ENCODE data around the gene HADH.
A peak's percentile ranks its signal among the peaks of the same experiment; 100 is the strongest.
"Not testable (repeated sequence)": the region's sequence is repeated elsewhere in the genome, so short reads cannot be mapped to it uniquely, and the experiment has no call there.

Gene HADH

DNA sequence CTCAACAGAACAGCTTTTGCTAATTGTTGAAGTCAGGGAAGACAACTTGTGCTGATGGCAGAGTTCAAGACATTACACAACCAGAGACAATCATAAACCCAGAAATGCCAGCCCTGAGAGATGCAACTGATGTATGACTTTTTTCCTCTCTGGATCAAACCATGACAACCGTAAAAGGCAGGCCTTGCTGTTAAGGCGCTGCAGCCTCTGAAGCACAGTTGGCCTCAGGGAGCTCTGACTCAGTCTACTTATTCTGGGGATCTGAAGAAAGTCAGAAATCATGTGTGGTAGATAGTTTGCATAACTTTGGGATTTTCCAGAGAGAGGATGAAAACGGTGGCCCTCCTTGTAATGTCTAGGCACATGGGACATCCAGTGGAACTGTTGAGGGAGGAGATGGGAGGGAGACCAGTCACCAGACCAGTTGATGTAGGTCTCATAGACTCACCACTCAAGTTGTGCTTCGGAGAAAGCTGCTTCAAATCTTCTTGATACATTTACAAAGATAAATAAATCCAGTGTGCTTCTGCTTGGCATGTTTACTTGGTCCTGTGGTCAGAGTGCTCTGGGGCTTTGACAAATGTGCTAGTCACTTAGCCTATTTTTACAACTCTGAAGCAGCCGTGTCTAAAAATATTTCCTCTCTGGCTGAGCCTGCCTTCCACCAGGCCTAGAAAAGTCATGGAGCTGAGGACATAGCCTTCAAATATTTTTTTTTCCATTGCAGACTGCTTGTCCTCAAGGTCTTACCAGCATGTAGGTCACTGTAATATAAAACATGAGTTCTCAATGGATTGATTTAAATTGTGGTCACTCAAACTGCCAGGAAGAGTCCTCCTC lies 7.5 kb downstream of the HADH start:
- DNase-seq = no peak

DNA sequence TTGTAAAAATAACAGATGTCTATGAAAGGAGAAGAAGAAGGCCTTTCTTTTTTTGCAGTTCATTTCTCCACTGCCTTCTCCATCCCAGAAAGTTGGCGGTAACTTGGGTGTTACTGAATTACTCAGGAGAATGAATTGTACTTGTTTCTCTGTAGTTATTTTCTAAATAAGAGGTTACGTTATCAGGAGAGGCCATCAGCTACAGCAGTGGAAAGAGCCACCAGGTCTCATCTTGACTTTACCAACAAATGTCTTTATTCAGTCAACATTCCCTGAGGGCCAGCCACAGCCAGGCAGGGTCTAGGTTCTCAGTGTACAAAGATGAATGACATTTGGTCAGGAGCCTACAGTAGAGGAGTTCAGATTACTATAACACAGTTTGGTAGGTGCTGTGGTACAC lies 8.1 kb downstream of the HADH start:
- DNase-seq = peak; percentile 60

DNA sequence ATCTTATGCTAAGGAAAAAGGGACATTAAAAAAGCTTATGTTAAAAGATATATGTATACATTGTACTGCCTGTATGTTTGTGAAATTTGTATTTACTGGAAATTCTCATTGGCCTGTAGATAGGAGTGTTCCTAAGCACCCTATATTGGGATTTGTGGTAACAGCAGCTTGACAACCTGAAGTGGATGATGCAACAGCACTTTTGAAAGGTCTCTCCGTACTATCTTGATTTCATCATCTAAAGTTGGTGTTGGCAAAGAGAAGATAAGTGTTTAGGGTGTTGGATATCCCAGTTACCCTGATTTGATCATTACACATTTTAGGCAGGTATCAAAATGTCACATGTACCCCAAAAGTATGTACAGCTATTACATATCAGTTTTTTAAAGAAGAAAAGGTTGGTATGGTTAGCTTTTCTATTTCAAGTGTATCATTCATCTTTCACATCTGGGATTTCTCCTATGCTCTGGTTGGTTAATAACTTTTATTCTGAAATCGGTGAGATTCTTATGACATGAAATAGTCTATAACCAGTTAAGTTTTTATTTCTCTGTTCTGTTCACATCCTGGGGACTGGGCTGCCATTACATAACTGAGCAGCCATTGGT lies 10.3 kb downstream of the HADH start:
- no peak for DNase-seq

DNA sequence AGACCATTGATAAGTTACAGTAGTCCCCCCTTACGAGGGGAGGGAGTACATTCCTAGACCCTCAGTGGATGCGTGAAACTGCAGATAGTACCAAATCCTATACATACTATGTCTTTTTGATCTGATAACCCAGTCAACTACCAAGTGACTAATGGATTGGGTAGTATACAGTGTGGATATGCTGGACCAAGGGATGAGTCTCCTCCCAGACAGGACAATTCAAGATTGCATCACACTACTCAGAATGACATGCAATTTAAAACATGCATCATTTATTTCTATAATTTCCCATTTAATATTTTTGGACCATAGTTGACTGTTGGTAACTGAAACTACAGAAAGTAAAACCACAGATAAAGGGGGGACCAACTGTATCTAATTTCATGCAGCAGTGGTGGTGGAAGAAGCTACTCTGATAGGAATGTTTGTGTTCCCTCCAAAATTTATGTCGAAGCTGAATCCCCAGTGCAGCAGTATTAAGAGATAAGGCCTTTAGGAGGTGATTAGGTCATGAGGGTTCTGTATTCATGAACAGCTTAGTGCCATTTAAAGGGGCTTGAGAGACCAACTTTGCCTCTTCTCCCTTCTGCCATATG lies 11.9 kb downstream of the HADH start:
- DNase-seq = no peak

DNA sequence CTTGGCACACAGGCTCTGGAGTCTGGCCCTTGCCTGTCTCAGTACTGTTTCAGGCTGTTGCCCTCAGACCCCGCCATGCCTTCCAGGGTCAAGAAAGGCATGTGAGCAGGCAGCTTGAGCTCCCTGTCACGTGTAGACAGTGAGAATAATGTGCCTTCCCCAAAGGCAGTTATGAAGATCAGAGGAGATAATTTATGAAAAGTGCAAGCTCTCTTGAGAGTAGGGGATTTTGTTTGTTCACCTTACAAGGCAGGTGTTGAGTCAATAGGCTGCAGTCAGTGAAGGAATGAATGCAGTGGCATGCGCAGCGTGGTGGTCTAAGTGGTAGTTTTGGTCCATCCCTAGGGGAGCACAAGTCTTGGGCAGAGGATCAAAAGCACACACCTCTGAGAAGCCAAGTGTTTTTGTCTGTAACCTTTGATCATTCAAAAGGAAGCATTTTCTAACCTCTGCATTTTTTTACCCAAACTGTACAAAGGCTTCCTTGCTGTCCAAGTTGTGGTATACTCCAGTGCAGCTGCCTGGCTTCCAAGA lies 14.4 kb downstream of the HADH start:
- no peak for DNase-seq

DNA sequence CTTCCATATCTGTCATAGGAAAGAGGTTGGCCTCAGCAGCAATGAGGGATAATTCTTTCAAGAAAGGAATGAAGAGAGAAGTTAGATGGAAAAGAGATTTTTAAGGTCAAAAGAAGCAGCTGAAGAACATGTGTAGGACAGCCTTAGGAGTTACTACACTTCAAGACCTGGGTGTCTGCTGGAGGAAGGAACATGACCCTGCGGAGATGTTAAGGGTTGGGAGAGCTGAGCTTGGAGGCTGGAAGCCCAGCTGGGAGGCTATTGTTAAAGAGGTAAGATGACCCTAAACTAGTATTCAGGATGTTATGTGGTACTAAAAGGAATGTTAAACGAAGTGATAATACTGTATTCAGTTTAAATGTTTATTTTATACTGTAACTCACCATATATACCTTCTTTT lies 15.0 kb downstream of the HADH start:
- DNase-seq = no peak

DNA sequence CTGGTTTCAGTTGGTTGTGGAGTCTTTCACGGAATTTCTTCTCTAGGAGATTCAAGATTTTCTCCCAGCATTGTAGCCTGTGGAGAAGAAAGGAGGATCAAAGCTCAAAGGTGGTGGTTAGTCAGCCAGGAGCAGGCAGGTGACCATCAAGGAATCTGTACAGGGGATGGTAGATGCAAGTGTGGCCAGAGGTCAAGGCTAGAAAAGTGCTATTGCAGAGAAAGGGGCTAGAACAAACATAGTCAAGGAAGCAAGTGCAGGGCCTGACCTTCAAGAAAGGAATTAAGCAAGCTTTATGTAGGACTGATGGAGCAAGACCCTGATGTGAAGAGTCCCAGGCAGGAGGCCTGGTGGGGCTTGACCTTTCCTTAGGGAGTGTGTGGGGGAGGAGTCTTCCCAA lies 16.1 kb downstream of the HADH start:
- DNase-seq = no peak

DNA sequence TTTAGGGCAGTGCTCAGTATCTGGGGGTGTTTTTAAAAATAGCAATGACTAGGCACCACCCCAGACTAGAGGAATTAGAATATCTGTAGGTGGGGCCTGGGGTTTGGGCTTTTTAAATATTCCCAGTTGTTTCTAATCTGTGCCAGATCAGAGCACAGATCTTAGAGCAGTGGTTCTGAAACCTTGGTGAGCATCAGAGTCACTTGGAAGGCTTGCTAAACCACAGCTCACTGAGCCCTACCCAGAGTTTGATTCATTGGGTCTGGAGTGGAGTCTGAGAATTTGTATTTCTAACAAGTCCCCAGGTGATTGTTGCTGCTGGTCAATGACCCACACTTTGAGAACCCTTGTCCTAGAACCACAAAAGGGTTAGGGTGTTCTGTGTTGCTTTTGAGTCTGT lies 16.7 kb downstream of the HADH start:
- no peak for DNase-seq

DNA sequence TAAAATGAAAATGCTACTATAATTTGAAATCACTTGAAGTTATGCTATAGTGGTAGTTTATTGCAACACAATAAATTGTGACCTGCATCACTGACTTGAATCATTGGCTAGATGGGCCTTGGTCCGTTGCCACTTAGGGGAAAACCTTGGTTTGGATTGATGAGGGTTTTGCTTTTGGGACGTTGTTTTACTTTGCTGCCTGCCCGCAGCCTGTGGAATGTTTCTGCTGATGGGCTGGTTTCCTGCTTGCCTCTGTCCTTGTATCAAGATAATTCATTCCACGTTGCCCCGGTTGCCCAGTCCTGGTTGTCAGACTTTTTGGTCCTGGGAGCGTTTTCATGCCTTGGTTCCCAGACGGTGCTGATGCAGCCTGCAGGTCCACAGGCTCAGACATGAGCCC lies 18.3 kb downstream of the HADH start:
- no peak for DNase-seq

DNA sequence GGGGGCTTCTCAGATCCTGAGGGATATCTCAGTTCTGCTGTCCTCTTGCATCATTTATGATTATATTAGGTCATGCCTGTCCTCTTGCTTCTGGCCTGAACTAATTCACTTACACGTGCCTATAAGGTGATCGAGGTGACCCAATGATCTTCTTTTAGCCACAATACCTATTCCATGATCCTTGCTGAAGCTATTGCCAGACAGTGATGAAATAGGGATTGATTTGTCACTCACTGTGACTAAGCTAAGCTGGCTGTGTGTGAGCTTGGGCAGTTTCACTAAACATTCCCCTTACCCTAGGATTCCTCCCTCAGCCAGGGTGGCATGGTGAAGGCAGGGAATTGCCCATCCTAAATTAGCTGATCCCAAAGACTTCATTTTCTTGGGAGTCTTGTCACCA lies 19.0 kb downstream of the HADH start:
- no peak for DNase-seq

DNA sequence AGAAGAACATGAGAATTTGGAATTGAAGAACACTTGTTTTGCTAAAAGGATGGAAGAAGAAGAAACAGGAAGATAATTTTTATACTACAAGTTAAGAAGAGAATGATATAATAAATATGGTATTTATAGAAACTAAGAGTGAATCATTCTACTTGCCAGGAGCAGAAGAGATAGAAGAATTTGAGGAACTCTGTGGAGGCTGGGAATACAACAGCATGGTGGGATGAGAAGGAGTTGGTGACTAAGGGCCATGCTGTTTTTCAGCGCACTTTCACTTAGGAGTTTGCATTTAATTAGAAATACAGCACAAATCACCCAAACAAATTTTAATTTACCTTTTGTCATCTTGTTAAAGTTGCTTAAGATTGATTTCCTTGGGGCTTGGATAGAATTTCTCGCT lies 20.5 kb downstream of the HADH start:
- DNase-seq = no peak

DNA sequence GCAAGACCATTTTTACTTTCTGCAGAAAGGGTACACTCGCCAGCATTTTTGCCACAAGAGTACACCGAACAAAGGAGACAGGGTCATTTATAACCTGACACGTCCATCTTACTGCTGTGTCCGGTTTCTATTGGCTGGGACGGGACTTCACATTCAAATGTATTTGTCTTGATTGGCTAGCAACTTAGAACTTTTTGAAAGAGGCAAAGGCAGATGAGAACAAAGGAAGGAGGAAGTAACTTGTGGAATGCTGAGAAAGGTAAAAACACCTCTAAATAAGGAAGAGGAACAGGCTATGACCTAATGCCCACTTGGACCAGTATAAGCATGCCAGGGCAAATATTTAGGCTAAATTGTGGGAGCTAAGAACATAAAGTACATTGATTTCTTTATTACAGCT lies 22.7 kb downstream of the HADH start:
- not testable (repeated sequence) for DNase-seq

DNA sequence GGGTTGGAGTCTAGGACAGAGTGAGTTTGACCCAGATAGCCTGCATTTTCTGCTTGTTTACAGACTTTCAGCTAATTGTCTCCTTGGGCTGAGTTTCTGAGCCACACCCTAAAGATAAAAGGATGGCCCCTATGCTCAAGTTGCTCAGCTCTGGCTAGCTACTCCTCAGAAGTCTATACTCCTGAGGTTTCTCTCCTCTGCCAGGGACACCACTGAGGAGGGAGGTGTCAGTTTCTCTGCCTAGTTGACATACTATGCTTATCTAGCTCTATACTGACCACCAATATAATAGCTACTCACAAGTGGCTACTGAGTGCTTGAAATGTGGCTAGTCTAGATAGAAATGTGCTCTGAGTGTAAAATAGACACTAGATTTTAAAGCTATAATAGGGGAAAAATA lies 23.6 kb downstream of the HADH start:
- no peak for DNase-seq

DNA sequence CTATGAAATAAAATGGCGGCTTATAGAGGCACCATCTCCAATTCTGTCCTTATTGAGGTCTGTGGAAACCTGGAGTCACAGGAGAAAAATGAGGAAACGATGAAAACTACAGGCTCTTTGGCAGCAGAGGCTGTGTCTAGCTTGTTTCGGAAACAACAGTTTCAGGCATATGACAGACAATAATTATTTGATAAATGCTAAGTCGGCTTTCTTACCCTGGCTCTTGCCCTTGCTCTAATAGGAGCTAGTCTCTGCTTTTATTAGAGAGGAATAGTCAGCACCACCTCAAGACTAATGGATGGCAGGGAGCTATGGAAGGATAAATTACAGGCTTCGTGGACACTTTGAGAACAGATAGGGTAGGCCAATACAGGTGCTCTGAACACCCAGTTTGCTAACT lies 24.3 kb downstream of the HADH start:
- no peak for DNase-seq

DNA sequence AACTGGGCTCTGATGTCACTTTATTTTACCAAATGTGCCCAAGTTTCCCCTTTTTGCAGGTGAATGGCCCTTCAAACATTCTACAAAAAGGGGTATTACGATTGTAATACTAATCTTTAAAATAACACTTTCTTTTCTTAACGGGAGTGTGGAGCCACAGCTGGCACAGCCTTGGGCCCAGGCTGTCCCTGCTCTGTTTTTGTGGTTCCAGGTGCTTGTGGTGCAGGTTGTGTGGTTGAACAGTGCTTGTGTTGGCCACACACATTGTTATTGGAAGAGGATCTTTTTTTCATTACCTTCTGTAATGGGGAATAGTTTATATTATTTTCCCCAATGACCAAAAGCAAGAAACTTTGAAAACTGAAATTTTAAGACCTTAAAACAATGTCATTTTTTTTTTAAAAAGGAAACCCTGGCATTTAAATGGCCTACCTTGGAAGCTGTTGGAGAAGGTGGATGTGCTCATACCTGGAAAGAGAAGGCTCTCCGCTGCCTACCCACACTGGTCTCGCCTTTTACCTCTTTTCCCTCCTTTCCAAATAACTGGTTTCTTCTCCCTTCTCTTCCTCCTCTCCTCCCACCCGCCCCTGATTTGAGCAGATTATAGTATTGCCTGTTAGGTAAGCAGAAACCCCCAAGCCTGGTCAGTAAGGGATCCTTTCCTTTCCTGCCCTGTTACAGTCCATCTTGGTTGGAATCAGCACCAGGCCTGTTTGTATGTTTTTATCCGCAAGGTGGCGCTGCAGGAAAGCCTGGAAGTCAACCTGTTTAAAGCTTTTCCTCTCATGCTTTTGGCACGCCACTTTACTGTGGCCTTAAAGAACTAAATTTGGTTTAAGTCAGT lies 28.6 kb downstream of the HADH start:
- peak; percentile 89 for DNase-seq

DNA sequence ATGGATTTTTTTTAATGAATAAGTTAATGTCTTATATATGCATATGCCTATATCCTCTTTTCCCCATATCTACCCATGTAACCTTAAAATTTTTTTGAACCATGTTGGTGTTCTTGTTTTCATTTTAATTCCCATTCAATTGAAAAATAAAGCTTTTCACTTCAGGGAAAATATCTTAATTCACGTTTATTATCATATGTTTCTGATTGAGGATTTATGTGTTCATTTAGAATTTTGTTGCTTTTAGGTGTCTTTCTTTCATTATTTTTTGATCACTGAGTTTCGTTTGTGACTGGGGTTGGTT lies 29.1 kb downstream of the HADH start:
- no peak for DNase-seq

DNA sequence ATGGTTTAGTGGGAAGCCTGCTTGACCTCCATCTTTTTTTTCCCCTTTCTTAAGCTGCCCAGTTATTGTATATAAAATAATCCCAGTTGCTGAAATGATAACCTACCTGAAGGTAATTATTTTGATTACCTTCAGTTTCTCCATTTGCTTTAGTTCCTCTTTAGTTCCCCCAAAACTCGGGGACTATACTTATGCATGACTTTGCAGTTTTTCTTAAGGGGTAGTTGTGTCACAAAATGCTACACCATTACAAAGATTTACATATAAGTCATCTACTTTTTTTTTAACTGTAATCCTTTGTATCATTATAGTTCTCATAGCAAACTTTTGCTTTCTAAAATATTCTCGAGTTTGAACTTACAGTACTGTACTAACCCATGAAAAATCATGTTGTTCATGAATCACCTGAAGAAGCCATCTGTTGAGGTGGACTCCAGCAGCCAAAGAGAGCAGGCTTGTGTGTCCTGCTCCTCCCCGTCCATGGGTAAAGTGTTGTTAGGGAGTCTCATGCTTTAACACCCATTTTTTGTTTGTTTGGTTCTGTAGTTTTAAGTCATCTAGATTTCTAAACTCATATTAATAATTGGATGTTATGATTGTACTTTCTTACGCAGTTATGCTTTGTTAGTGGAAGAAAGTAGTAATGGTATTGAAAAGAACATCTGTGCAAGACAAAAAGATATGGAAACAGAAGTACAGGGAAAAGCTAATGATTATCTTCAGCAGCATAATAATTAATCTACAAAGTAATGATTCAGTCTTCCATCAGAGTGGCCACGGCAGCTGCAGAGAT lies 34.6 kb downstream of the HADH start:
- no peak for DNase-seq

DNA sequence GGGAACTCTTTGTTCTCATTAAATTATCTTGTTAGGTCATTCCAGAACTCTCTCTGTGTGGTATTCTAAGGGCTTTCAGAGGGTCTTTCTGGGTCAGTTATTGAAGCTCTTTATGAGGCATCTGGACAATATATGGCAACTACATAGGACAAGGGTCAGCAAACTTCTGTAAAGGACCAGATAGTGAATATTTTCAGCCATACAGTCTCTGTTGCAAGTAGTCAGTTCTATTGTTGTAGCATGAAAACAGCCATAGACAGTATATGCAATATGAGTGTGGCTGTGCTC lies 35.1 kb downstream of the HADH start:
- DNase-seq = no peak

DNA sequence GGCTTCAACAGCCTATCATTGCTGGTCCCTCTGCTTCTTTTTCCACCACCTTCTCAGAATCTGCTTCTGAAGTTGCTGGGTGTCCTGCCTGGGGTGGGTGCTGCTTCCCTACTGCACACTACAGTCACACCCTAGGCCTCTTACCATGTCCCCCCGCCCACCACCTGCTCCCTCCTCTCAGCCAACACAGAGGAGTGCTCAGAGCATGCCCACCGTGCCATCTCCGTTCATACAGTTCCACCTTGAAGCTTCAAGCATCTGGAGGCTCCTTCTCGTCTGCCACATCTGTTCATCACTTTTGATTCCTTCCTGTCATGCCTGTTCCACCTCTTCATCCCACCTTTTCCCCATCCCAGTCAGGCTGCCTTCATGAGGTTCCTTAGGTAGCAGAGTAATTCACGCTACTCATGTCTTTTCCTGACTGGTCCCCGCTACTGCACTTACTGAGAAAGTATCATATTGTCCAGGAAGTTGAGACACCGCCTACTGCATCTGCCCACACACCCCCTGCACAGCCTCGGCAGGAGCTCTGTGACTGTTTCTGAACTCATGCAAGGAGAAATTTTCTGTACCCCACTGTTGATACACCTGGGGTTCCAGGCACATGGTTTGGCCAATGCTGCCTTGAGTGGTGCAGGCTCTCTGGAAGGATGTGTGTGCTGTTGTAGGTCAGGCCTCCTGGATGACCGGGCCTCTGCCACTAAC lies 39.5 kb downstream of the HADH start:
- DNase-seq = no peak

DNA sequence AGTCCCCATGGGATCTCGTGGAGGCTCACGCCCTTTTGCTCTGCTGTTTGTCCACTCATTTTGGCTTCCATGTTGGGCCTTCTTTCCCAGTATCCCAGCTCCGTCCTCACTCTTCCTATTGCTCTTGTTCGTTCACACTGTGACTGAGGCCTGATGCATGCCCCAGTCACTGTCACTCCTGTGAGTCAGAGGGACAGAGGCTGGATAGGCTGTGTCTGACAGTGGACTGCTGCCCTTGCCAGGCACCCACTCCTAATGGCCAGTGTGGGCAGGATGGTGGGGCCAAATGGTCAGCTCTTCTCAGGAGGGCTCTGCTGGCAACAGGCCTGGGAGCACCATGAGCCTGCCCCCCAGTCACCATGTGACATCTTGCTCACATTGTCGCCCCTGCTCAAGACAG lies 40.0 kb downstream of the HADH start:
- no peak for DNase-seq

DNA sequence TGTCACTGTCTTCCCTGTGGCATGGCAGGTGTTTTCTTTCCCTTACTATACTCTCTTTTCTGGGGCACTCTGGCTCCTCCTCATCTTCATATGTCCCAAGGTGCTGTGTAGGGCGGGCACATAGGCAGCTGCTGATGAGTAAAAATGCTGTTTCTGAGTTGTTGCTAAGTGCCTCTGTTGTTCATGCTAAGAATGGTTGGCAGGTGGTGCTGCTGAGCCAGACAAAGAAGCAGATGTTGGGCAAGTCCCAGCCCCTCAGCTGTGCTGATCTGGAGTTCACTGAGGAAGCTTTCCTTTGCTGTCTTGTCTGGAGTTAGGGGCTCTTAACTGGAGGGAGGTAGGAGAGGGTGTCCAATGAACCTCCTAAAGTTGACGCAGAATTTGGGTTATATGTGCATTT lies 40.6 kb downstream of the HADH start:
- peak; percentile 85 for DNase-seq

DNA sequence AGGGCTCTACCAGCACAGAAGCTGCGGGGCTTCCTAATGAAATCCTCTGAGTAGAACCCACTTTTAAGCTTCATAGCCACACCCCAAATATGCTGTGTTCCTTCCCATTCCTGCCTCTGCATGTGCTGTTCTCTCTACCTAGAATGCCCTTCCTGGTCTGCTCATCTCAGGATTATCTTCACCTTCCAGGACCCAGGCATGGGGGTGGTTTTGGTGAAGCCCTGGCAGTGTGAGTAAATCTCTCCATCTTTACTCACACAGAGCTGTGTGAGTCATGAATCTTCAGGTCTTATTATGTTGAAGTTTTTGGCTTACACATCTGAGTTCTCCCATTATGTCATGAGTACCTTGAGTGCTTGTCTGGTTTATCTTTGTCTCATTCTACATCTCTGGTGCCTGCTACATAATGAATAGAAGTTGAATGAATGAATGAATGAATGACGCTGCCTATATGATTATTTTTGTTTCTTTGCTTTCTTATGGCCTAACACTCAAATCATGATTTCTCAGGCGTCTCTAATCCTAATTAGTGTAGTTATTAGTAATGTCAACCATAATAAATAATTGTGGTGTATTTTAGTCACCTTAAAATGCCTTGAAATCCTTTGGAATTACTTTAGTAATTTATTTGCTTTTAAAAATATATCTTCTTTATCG lies 41.9 kb downstream of the HADH start:
- DNase-seq = no peak
